Measurements from ENCODE around the gene CLDN34.

GRCh38 chrX:9938516-9938915, 28.6 kb upstream of the CLDN34 start:
- no peak for TF ChIP-seq NFE2L2 (IDR thresholded peaks at IDR 0.05; ENCODE audit: low read length)
- TF ChIP-seq MIER3 (CRISPR knock-in tag; IDR thresholded peaks at IDR 0.05; ENCODE audit: borderline replicate concordance): no peak
- TF ChIP-seq ZNF670 (CRISPR knock-in tag; IDR thresholded peaks at IDR 0.05; ENCODE audit: borderline replicate concordance): no peak
- TF ChIP-seq ZFX (CRISPR knock-in tag; IDR thresholded peaks at IDR 0.05; ENCODE audit: low read depth): no peak
- no peak for TF ChIP-seq ZNF274 (CRISPR knock-in tag; IDR thresholded peaks at IDR 0.05)
- TF ChIP-seq ARID4A (CRISPR knock-in tag; IDR thresholded peaks at IDR 0.05; ENCODE audit: borderline replicate concordance): no peak
- no peak for TF ChIP-seq FOXJ3 (CRISPR knock-in tag; IDR thresholded peaks at IDR 0.05; ENCODE audit: borderline replicate concordance)
- TF ChIP-seq ZNF513 (CRISPR knock-in tag; conservative IDR thresholded peaks at IDR 0.05): no peak
- TF ChIP-seq NFYB (CRISPR knock-in tag; IDR thresholded peaks at IDR 0.05): no peak
- TF ChIP-seq GABPB1 (CRISPR knock-in tag; IDR thresholded peaks at IDR 0.05): no peak
